H1 (cell line): ENCODE measurements around the gene GFOD1. TPM values are rescaled to one million over a fixed set of nuclear protein-coding genes. Genes with fewer than 3 reads are reported as not detected.

Experiments
- CTCF ChIA-PET: fragments of 300-600 bp; sonication (Branson Sonifier 250); formaldehyde crosslinking; loops from one replicate; lab custom pipeline; 2021; ENCODE audit not compliant: partially characterized antibody; lab: Charles Lee
- POLR2A ChIA-PET: fragments of 300-600 bp; sonication (Branson Sonifier 250); formaldehyde crosslinking; loops from one replicate; lab custom pipeline; 2021; ENCODE audit warnings: inconsistent platforms; ENCODE audit not compliant: partially characterized antibody; lab: Charles Lee
- DNase-seq, 2 experiments: peaks; one replicate each; pipeline versions ENCODE4 v3.0.0 to v3.0.0-alpha.2; 2010 to 2022; ENCODE audit warnings: low spot score in 2 of 2, low read depth in 1 of 2, mixed read lengths in 1 of 2
- FAIRE-seq: peaks from 2 replicates; lab custom pipeline; 2011; peaks lifted over from hg19 to GRCh38; lab: Jason Lieb, UNC
- H2AFZ ChIP-seq: 2 replicates; pipeline ENCODE4 v1.8.1; 2012; ENCODE audit warnings: low read length, inconsistent platforms
- H2AK5ac ChIP-seq: 2 replicates; pipeline ENCODE4 v1.6.1; 2013; ENCODE audit warnings: low read depth, low read length
- H2BK120ac ChIP-seq: replicated peaks from 2 replicates; pipeline ENCODE3; 2013; ENCODE audit warnings: low read depth, low read length, inconsistent platforms
- H2BK12ac ChIP-seq: 2 replicates; pipeline ENCODE4 v1.6.1; 2013; ENCODE audit warnings: low read depth, low read length
- H2BK15ac ChIP-seq: 2 replicates; pipeline ENCODE4 v1.6.1; 2013; ENCODE audit warnings: low read length
- H2BK20ac ChIP-seq: 2 replicates; pipeline ENCODE4 v1.6.1; 2013; ENCODE audit warnings: low read length
- H2BK5ac ChIP-seq: 2 replicates; pipeline ENCODE4 v1.6.1; 2013; ENCODE audit warnings: low read depth, low read length
- H3K14ac ChIP-seq: 2 replicates; pipeline ENCODE4 v1.6.1; 2013; ENCODE audit warnings: inconsistent platforms; ENCODE audit not compliant: insufficient read length
- H3K18ac ChIP-seq: 2 replicates; pipeline ENCODE4 v1.6.1; 2013; ENCODE audit warnings: low read length; ENCODE audit errors: extremely low read depth
- H3K23ac ChIP-seq: 2 replicates; pipeline ENCODE4 v1.6.1; 2013; ENCODE audit warnings: inconsistent platforms; ENCODE audit not compliant: insufficient read length
- H3K23me2 ChIP-seq: 2 replicates; pipeline ENCODE4 v1.6.1; 2013; ENCODE audit warnings: low read depth, low read length
- H3K27ac ChIP-seq: 2 replicates; pipeline ENCODE4 v1.6.1; 2011; ENCODE audit warnings: low read depth, low read length, inconsistent platforms
- H3K27me3 ChIP-seq, 4 experiments: replicated peaks in 1 of 4; 1 replicate in 1 of 4; 2 replicates in 3 of 4; pipeline versions ENCODE4 v1.6.1 to v1.8.1; 2011 to 2013; ENCODE audit warnings: low read length in 3 of 4, mild to moderate bottlenecking in 3 of 4, inconsistent platforms in 2 of 4, mixed read lengths in 2 of 4, moderate library complexity in 1 of 4; ENCODE audit not compliant: control insufficient read depth in 3 of 4, insufficient read depth in 3 of 4; ENCODE audit errors: extremely low read depth in 1 of 4
- H3K36me3 ChIP-seq, 4 experiments: 2 replicates each; pipeline versions ENCODE4 v1.6.1 to v1.8.1; 2011 to 2013; ENCODE audit warnings: mild to moderate bottlenecking in 4 of 4, low read length in 3 of 4, moderate library complexity in 2 of 4, control low read depth in 1 of 4, inconsistent platforms in 1 of 4; ENCODE audit not compliant: insufficient read depth in 4 of 4, control insufficient read depth in 2 of 4
- H3K4ac ChIP-seq: replicated peaks from 2 replicates; pipeline ENCODE3; 2013; ENCODE audit warnings: low read length, low read depth, mixed read lengths, inconsistent platforms; ENCODE audit not compliant: insufficient read length
- H3K4me1 ChIP-seq, 4 experiments: replicated peaks in 1 of 4; 1 replicate in 1 of 4; 2 replicates in 3 of 4; pipeline versions ENCODE4 v1.6.1 to v1.8.1; 2011 to 2013; ENCODE audit warnings: low read length in 3 of 4, inconsistent platforms in 2 of 4, mixed read lengths in 1 of 4; ENCODE audit not compliant: insufficient read depth in 4 of 4, control insufficient read depth in 3 of 4
- H3K4me2 ChIP-seq, 2 experiments: 2 replicates each; pipeline versions ENCODE4 v1.6.1 to v1.8.1; 2011 to 2013; ENCODE audit warnings: low read depth in 2 of 2, low read length in 2 of 2, control low read depth in 1 of 2, inconsistent platforms in 1 of 2, mild to moderate bottlenecking in 1 of 2; ENCODE audit not compliant: insufficient read depth in 1 of 2
- H3K4me3 ChIP-seq, 4 experiments: fragments of 200-600, 300-600 bp in 1 of 4; sonication (generic), shearing (Covaris generic), sonication (Bioruptor Twin) in 1 of 4; 2 replicates each; pipeline versions ENCODE4 v1.5.1 to v1.8.1; 2011 to 2016; ENCODE audit warnings: low read length in 4 of 4, low read depth in 3 of 4, control low read depth in 2 of 4, inconsistent platforms in 2 of 4, mild to moderate bottlenecking in 2 of 4, mixed read lengths in 1 of 4, moderate library complexity in 1 of 4; ENCODE audit not compliant: insufficient read depth in 2 of 4; ENCODE audit errors: extremely low read depth in 1 of 4
- H3K56ac ChIP-seq: replicated peaks from 2 replicates; pipeline ENCODE3; 2013; ENCODE audit warnings: low read depth, mild to moderate bottlenecking, mixed read lengths, low read length, inconsistent platforms; ENCODE audit not compliant: insufficient read length
- H3K79me1 ChIP-seq: 2 replicates; pipeline ENCODE4 v1.6.1; 2013; ENCODE audit warnings: low read depth, low read length, control low read depth
- H3K79me2 ChIP-seq, 2 experiments: 2 replicates each; pipeline versions ENCODE4 v1.6.1 to v1.8.1; 2012 to 2013; ENCODE audit warnings: low read length in 2 of 2, mild to moderate bottlenecking in 2 of 2, inconsistent platforms in 1 of 2; ENCODE audit not compliant: insufficient read depth in 2 of 2, control insufficient read depth in 1 of 2
- H3K9ac ChIP-seq, 4 experiments: replicated peaks in 1 of 4; 1 replicate in 1 of 4; 2 replicates in 3 of 4; pipeline versions ENCODE4 v1.6.1 to v1.8.1; 2011 to 2013; ENCODE audit warnings: low read depth in 3 of 4, low read length in 3 of 4, control low read depth in 2 of 4, mild to moderate bottlenecking in 2 of 4, moderate library complexity in 2 of 4, inconsistent platforms in 1 of 4; ENCODE audit errors: extremely low read depth in 1 of 4
- H3K9me3 ChIP-seq, 2 experiments: 2 replicates each; pipeline versions ENCODE4 v1.6.1 to v1.8.1; 2012 to 2013; ENCODE audit warnings: mild to moderate bottlenecking in 2 of 2, moderate library complexity in 2 of 2, control low read depth in 1 of 2, inconsistent platforms in 1 of 2, low read depth in 1 of 2, low read length in 1 of 2, mixed read lengths in 1 of 2; ENCODE audit not compliant: insufficient read depth in 2 of 2
- H4K20me1 ChIP-seq, 2 experiments: replicated peaks in 1 of 2; 2 replicates each; pipeline versions ENCODE3 to v1.8.1; 2011 to 2013; ENCODE audit warnings: inconsistent platforms in 2 of 2, low read length in 2 of 2, mild to moderate bottlenecking in 1 of 2; ENCODE audit not compliant: insufficient read depth in 2 of 2, control insufficient read depth in 1 of 2
- H4K5ac ChIP-seq: 2 replicates; pipeline ENCODE4 v1.6.1; 2013; ENCODE audit warnings: low read length, low read depth, mixed read lengths, inconsistent platforms; ENCODE audit not compliant: insufficient read length
- H4K8ac ChIP-seq: 2 replicates; pipeline ENCODE4 v1.8.0; 2013; ENCODE audit warnings: mild to moderate bottlenecking, moderate library complexity, low read length, inconsistent platforms; ENCODE audit not compliant: insufficient read depth; ENCODE audit errors: extremely low read depth
- H4K91ac ChIP-seq: replicated peaks from 2 replicates; pipeline ENCODE3; 2013; ENCODE audit warnings: low read length, mixed read lengths, inconsistent platforms; ENCODE audit not compliant: insufficient read length
- ASH2L ChIP-seq: fragments of 200-600, 300-600 bp; sonication (generic); IDR thresholded peaks from one replicate; pipeline ENCODE4 v1.7.1; 2017; ENCODE audit warnings: low read length
- EGR1 ChIP-seq: IDR thresholded peaks from 2 replicates; pipeline ENCODE4 v1.6.1; 2011; ENCODE audit warnings: low read depth, low read length, borderline replicate concordance
- GTF2F1 ChIP-seq: IDR thresholded peaks from 2 replicates; pipeline ENCODE4 v1.6.1; 2012; ENCODE audit warnings: low read depth, low read length, improper control_type of control experiment, borderline replicate concordance
- MAX ChIP-seq: IDR thresholded peaks from 2 replicates; pipeline ENCODE4 v1.6.1; 2012; ENCODE audit warnings: inconsistent platforms
- PHF8 ChIP-seq: fragments of 200-600 bp; sonication (generic); conservative IDR thresholded peaks from 2 replicates; pipeline ENCODE4 v1.7.1; 2012; ENCODE audit warnings: low read depth, mild to moderate bottlenecking, inconsistent platforms, low read length, moderate library complexity
- WGBS, 2 experiments: shearing (Covaris generic) in 1 of 2; methylation state at CpG; one replicate each; pipeline versions ENCODE4 v1.1.6 to v1.1.7; 2013 to 2015; ENCODE audit warnings: low lambda C conversion rate in 2 of 2, mixed read lengths in 2 of 2, inconsistent platforms in 1 of 2, low coverage in 1 of 2, missing lambda C conversion rate in 1 of 2; ENCODE audit not compliant: insufficient replicate concordance in 2 of 2, insufficient coverage in 1 of 2, insufficient read length in 1 of 2; ENCODE audit errors: extremely low coverage in 1 of 2, missing lambda C conversion rate in 1 of 2; 5-methylcytosine and 5-hydroxymethylcytosine counted together
- polyA plus RNA-seq, 7 experiments: library from polyadenylated mRNA; depleted of rRNA in 3 of 7; stranded (reverse) in 5 of 7; unstranded in 2 of 7; fragments of >200 nt in 5 of 7; fragments of 200-250 nt in 2 of 7; gene quantifications; 1 replicate in 5 of 7; 2 replicates in 1 of 7; 4 replicates in 1 of 7; pipeline versions ENCODE4 v1.2.1 to v1.2.3, GENCODE V29; 2011 to 2013; ENCODE audit warnings: missing spikeins in 2 of 7, mixed read lengths in 2 of 7
- total RNA-seq: library from RNA; stranded (reverse); fragmentation: NEBNext Ultra II Directional; extraction: Animal tissue kit (Norgen Biotek cat#: 25700); gene quantifications from 2 replicates; pipeline ENCODE4 v1.2.1, GENCODE V29; 2021

The GFOD1 gene
- total and polyA plus RNA-seq, 2 of the 8 experiments (the other 6 are each of a cell fraction or from before 2014, with no cell fraction given): 2.5 to 8.8 TPM

GRCh38 chr6:13367396-13367795 is 120.0 kb downstream of the GFOD1 start:
- H3K4me3 ChIP-seq: no peak overlapping the region
- 72% methylated on average over 3 of the region's 3 CpGs; no CpG with 5 or more reads in 1 of the 2 experiments for WGBS, 2 experiments
- FAIRE-seq (no peak), DNase-seq (no peak)
- H3K4me1 ChIP-seq: peaks cover 0 to 15% (median 4%) of the 10 kb centered on the region in 4 experiments; a peak in 5 of 7 replicates
- ChIA-PET POLR2A (interaction anchor here (1.0 kb wide), 1 partner anchor 14 kb away, joined by 3 read pairs; no protein-coding TSS in a partner anchor), CTCF (interaction anchor here (1.4 kb wide), 2 partner anchors 8 to 10 kb away, joined by 5 to 6 read pairs; no protein-coding TSS in a partner anchor)
- TF ChIP-seq ASH2L (no peak), PHF8 (no peak), EGR1 (no peak), GTF2F1 (no peak), MAX (no peak)
- no peak overlapping the region for H3K9ac ChIP-seq
- H3K4me2 ChIP-seq: peak overlapping the region in 1 of 2 experiments; percentile 6; a peak in 1 of 4 replicates
- H3K18ac ChIP-seq: no peak overlapping the region
- H3K23me2 ChIP-seq: no peaks in the 10 kb centered on the region
- H3K79me1 ChIP-seq: no peaks in the 10 kb centered on the region; the same call in 1 of the 2 replicates
- no peak overlapping the region for H2BK5ac ChIP-seq
- no peak overlapping the region for H4K91ac ChIP-seq
- H2BK12ac ChIP-seq: no peak overlapping the region
- H4K5ac ChIP-seq: no peak overlapping the region
- H3K4ac ChIP-seq: no peak overlapping the region
- no peaks in the 10 kb centered on the region for H4K20me1 ChIP-seq
- no peaks in the 10 kb centered on the region for H3K79me2 ChIP-seq
- H2AK5ac ChIP-seq: no peak overlapping the region
- no peak overlapping the region for H3K14ac ChIP-seq
- no peak overlapping the region for H3K27ac ChIP-seq
- H2BK20ac ChIP-seq: no peak overlapping the region
- no peak overlapping the region for H2BK15ac ChIP-seq
- H3K23ac ChIP-seq: no peak overlapping the region
- H4K8ac ChIP-seq: no peak overlapping the region
- H3K36me3 ChIP-seq: peaks cover 0 to 4% (median 0%) of the 10 kb centered on the region in 4 experiments; a peak in 1 of 8 replicates
- H2BK120ac ChIP-seq: no peak overlapping the region
- no peaks in the 10 kb centered on the region for H3K27me3 ChIP-seq
- no peak overlapping the region for H3K56ac ChIP-seq
- H3K9me3 ChIP-seq: no peaks in the 10 kb centered on the region
- H2AFZ ChIP-seq: no peak overlapping the region
